ENCODE data around the gene A2M.

A2M gene

DNA sequence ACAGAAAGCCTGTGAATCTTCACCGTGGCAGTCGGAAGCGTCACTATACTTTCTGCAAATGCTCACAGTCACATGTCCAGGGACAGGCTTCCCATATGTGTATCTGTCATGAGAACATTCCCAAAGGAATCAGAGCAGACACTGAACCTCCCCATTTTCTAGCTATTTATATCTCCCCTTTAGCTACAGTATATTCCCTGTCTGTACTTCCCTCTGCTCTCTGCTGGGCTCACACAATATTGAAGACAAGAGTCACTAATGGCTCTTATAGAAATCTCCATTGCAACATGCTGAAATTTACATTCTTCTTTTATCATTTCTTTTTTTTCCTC is 8.2 kb downstream of the A2M start (continued):
- TF ChIP-seq, protein P1, sequence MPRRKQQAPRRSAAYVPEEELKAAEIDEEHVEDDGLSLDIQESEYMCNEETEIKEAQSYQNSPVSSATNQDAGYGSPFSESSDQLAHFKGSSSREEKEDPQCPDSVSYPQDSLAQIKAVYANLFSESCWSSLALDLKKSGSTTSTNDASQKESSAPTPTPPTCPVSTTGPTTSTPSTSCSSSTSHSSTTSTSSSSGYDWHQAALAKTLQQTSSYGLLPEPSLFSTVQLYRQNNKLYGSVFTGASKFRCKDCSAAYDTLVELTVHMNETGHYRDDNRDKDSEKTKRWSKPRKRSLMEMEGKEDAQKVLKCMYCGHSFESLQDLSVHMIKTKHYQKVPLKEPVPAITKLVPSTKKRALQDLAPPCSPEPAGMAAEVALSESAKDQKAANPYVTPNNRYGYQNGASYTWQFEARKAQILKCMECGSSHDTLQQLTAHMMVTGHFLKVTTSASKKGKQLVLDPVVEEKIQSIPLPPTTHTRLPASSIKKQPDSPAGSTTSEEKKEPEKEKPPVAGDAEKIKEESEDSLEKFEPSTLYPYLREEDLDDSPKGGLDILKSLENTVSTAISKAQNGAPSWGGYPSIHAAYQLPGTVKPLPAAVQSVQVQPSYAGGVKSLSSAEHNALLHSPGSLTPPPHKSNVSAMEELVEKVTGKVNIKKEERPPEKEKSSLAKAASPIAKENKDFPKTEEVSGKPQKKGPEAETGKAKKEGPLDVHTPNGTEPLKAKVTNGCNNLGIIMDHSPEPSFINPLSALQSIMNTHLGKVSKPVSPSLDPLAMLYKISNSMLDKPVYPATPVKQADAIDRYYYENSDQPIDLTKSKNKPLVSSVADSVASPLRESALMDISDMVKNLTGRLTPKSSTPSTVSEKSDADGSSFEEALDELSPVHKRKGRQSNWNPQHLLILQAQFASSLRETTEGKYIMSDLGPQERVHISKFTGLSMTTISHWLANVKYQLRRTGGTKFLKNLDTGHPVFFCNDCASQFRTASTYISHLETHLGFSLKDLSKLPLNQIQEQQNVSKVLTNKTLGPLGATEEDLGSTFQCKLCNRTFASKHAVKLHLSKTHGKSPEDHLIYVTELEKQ (tag by site-specific recombination; IDR thresholded peaks at IDR 0.05; ENCODE audit: borderline replicate concordance), result no peak
- TF ChIP-seq ZFP69B (tag by site-specific recombination; IDR thresholded peaks at IDR 0.05), result no peak
- TF ChIP-seq ZNF561 (tag by site-specific recombination; IDR thresholded peaks at IDR 0.05; ENCODE audit: borderline replicate concordance), result no peak
- TF ChIP-seq SP7 (tag by site-specific recombination; IDR thresholded peaks at IDR 0.05), result no peak
- no peak for TF ChIP-seq ZNF549 (tag by site-specific recombination; IDR thresholded peaks at IDR 0.05)
- no peak for TF ChIP-seq ZNF585B (tag by site-specific recombination; IDR thresholded peaks at IDR 0.05)
- TF ChIP-seq ZNF792 (tag by site-specific recombination; IDR thresholded peaks at IDR 0.05), result no peak
- TF ChIP-seq, protein P2, sequence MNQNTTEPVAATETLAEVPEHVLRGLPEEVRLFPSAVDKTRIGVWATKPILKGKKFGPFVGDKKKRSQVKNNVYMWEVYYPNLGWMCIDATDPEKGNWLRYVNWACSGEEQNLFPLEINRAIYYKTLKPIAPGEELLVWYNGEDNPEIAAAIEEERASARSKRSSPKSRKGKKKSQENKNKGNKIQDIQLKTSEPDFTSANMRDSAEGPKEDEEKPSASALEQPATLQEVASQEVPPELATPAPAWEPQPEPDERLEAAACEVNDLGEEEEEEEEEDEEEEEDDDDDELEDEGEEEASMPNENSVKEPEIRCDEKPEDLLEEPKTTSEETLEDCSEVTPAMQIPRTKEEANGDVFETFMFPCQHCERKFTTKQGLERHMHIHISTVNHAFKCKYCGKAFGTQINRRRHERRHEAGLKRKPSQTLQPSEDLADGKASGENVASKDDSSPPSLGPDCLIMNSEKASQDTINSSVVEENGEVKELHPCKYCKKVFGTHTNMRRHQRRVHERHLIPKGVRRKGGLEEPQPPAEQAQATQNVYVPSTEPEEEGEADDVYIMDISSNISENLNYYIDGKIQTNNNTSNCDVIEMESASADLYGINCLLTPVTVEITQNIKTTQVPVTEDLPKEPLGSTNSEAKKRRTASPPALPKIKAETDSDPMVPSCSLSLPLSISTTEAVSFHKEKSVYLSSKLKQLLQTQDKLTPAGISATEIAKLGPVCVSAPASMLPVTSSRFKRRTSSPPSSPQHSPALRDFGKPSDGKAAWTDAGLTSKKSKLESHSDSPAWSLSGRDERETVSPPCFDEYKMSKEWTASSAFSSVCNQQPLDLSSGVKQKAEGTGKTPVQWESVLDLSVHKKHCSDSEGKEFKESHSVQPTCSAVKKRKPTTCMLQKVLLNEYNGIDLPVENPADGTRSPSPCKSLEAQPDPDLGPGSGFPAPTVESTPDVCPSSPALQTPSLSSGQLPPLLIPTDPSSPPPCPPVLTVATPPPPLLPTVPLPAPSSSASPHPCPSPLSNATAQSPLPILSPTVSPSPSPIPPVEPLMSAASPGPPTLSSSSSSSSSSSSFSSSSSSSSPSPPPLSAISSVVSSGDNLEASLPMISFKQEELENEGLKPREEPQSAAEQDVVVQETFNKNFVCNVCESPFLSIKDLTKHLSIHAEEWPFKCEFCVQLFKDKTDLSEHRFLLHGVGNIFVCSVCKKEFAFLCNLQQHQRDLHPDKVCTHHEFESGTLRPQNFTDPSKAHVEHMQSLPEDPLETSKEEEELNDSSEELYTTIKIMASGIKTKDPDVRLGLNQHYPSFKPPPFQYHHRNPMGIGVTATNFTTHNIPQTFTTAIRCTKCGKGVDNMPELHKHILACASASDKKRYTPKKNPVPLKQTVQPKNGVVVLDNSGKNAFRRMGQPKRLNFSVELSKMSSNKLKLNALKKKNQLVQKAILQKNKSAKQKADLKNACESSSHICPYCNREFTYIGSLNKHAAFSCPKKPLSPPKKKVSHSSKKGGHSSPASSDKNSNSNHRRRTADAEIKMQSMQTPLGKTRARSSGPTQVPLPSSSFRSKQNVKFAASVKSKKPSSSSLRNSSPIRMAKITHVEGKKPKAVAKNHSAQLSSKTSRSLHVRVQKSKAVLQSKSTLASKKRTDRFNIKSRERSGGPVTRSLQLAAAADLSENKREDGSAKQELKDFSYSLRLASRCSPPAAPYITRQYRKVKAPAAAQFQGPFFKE (tag by site-specific recombination; IDR thresholded peaks at IDR 0.05; ENCODE audit: borderline replicate concordance), result no peak
- no peak for TF ChIP-seq GLIS1 (tag by site-specific recombination; IDR thresholded peaks at IDR 0.05)
- TF ChIP-seq, protein P3, sequence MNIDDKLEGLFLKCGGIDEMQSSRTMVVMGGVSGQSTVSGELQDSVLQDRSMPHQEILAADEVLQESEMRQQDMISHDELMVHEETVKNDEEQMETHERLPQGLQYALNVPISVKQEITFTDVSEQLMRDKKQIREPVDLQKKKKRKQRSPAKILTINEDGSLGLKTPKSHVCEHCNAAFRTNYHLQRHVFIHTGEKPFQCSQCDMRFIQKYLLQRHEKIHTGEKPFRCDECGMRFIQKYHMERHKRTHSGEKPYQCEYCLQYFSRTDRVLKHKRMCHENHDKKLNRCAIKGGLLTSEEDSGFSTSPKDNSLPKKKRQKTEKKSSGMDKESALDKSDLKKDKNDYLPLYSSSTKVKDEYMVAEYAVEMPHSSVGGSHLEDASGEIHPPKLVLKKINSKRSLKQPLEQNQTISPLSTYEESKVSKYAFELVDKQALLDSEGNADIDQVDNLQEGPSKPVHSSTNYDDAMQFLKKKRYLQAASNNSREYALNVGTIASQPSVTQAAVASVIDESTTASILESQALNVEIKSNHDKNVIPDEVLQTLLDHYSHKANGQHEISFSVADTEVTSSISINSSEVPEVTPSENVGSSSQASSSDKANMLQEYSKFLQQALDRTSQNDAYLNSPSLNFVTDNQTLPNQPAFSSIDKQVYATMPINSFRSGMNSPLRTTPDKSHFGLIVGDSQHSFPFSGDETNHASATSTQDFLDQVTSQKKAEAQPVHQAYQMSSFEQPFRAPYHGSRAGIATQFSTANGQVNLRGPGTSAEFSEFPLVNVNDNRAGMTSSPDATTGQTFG (tag by site-specific recombination; IDR thresholded peaks at IDR 0.05; ENCODE audit: borderline replicate concordance), result no peak
- TF ChIP-seq ZNF24 (tag by site-specific recombination; IDR thresholded peaks at IDR 0.05), result no peak
- TF ChIP-seq ZNF211 (tag by site-specific recombination; IDR thresholded peaks at IDR 0.05; ENCODE audit: low read depth), result no peak
- TF ChIP-seq ZNF266 (tag by site-specific recombination; IDR thresholded peaks at IDR 0.05; ENCODE audit: low read depth), result no peak

DNA sequence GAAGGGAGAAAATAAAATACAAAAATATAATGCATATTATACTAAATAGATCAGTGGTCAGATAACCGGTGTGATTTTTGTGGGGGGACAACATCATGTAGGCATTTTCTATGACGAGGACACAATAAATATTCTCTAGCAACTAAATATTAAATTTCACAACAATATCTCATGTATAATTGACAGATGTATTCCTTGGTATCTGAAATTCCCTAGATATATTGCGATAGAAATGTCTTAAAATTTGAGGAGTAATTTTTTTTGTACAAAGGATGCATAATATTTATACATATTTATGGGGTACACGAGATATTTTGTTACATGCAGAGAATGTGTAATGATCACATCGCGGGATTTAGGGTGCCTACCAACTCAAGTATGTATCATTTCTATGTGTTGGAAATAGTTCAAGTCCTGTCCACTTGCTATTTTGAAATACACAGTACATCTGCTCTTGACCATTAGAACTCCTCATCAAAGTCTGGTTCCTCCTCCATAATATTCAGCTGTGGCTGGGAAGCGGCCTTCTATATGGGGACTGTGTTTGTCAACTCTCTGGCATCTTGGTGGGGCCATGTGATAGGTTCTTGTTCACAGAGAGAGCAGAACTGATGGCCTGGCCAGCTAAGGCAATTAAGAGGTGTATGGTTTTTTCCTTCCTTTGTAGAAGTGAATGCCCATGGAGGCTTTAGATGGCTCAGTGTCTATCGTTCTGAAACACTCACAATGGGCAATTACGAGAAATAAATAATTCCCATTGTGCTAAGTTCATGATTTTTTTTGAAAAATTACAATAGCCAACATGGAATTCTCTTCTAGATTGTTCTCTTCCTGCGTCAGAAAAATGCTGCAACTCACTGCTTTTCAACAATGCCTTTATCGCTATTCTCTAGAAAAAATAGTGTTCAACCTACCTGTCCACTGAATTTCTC is 8.8 kb downstream of the A2M start:
- no peak overlapping the region for H3K4me3 ChIP-seq (ENCODE audit: low read depth, low read length)
- no peaks in the 10 kb centered on the region for H3K4me1 ChIP-seq (ENCODE audit: control insufficient read depth, insufficient read depth, low read length)
- H3K9me3 ChIP-seq (ENCODE audit: control insufficient read depth, insufficient read depth, low read depth, low read length), result no peaks in the 10 kb centered on the region
- no peak overlapping the region for H3K27ac ChIP-seq (ENCODE audit: extremely low read depth, low read depth, low read length)
- no peaks in the 10 kb centered on the region for H3K36me3 ChIP-seq (ENCODE audit: control insufficient read depth in 2 of 2, insufficient read depth in 1 of 2, low read length in 2 of 2)
- CTCF ChIA-PET, result no interaction called here
- POLR2A ChIA-PET, result no interaction called here
- TF ChIP-seq ZNF791 (tag by site-specific recombination; IDR thresholded peaks at IDR 0.05) (no peak), KLF10 (tag by site-specific recombination; IDR thresholded peaks at IDR 0.05) (no peak), ZNF610 (tag by site-specific recombination; IDR thresholded peaks at IDR 0.05; ENCODE audit: borderline replicate concordance) (no peak)
- TF ChIP-seq, protein P4, sequence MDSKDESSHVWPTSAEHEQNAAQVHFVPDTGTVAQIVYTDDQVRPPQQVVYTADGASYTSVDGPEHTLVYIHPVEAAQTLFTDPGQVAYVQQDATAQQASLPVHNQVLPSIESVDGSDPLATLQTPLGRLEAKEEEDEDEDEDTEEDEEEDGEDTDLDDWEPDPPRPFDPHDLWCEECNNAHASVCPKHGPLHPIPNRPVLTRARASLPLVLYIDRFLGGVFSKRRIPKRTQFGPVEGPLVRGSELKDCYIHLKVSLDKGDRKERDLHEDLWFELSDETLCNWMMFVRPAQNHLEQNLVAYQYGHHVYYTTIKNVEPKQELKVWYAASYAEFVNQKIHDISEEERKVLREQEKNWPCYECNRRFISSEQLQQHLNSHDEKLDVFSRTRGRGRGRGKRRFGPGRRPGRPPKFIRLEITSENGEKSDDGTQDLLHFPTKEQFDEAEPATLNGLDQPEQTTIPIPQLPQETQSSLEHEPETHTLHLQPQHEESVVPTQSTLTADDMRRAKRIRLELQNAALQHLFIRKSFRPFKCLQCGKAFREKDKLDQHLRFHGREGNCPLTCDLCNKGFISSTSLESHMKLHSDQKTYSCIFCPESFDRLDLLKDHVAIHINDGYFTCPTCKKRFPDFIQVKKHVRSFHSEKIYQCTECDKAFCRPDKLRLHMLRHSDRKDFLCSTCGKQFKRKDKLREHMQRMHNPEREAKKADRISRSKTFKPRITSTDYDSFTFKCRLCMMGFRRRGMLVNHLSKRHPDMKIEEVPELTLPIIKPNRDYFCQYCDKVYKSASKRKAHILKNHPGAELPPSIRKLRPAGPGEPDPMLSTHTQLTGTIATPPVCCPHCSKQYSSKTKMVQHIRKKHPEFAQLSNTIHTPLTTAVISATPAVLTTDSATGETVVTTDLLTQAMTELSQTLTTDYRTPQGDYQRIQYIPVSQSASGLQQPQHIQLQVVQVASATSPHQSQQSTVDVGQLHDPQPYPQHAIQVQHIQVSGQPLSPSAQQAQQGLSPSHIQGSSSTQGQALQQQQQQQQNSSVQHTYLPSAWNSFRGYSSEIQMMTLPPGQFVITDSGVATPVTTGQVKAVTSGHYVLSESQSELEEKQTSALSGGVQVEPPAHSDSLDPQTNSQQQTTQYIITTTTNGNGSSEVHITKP (tag by site-specific recombination; IDR thresholded peaks at IDR 0.05), result no peak

Measured in HEK293 (cell line).